ENCODE data around the gene OTUD7B.

GRCh38 chr1:149888247-149888998, 122.1 kb downstream of the OTUD7B start:
- no peak for TF ChIP-seq EZH2 (IDR thresholded peaks at IDR 0.05; ENCODE audit: insufficient read depth, poor library complexity, severe bottlenecking)
- TF ChIP-seq EZH2phosphoT487 (IDR thresholded peaks at IDR 0.05; ENCODE audit: insufficient read depth, low read depth): no peak
